GM21717 (cell line): Measurements from ENCODE around the gene DLG4.
"Not testable (repeated sequence)": the region's sequence is repeated elsewhere in the genome, so short reads cannot be mapped to it uniquely, and the experiment has no call there.

Source experiments
- ATAC-seq: cut with Tn5 transposase; IDR thresholded peaks from one replicate; pipeline ENCODE4 v1.9.1; 2021; ENCODE audit warnings: mild to moderate bottlenecking, moderate library complexity; ENCODE audit not compliant: unreplicated experiment

Gene DLG4

DNA sequence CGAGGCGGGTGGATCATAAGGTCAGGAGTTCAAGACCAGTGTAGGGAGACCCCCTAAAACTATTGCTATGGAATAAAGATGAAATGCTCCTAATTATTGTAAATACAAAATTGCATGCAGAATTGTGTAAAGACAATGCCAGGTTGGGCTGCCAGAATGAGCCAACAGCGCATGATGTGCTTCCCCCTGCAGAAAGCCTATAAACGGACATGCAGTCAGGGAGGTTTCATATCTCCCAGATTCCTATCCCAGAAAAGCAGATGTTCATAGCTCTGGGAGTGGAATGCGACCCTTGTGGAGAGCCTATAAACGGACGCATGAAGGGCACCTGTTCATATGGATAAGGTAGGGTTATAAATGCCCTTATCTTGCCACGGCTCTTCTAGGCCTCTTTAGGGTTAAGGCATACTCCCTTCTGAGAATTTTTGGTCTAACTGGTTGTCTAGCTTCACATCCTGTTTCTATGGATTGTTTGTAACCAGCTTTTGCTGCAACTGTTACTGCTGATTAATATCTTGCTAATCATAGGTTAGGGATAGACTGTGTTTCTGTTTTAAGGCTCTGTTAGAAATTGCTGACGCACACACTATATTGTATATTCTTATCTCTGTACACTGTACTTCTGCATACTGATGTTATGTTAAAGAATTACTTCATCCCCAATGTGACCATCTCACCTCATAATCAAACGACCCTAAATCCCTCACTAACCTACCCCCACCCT is 50.6 kb downstream of the DLG4 start:
- not testable (repeated sequence) for ATAC-seq

DNA sequence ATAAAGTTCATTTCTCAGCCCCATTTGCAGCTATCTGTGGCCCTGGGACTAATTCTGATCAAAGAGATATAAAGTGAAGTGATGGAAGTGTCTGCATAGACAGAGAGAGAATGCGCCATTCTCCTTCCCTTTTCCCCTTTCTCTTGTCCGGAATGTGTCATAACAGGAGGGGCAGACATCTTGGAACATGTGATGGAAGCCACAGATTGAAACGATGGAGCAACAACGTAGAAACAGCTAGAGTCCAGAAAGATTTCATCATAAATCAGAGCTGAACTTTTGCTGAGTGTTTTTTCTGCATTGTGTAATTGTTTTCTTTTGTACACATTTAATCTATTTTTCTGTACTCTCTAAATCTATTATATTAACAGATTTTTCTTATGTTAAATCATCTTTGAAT is 51.8 kb downstream of the DLG4 start:
- ATAC-seq = no peak

DNA sequence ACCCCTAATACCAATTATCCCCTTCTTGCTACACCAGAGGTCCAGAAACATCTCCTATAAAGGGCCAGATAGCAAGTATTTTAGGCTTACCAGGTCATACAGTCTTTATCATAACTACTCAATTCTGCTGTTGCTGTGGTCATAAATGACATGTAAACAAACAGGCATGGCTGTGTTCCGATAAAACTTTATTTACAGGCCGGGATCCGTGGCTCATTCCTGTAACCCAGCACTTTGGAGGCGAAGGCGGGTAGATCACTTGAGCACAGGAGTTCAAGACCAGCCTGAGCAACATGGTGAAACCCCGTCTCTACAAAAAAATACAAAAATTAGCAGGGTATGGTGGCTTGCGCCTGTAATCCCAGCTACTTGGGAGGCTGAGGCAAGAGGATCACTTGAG is 52.8 kb downstream of the DLG4 start:
- ATAC-seq = no peak

DNA sequence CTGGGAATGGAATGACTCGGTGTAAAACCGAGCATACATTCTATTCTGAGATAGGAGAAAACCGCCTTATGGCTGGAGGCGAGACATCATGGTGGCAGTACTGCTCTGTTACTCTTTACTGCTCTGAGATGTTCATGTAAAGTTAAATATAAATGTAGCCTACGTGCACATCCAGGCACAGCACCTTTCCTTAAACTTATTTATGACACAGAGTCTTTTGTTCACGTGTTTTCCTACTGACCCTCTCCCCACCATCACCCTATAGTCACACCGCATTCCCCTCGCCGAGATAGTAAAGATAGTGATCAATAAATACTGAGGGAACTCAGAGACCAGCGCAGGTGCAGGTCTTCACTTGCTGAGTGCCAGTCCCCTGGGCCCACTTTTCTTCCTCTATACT is 60.1 kb downstream of the DLG4 start:
- not testable (repeated sequence) for ATAC-seq

DNA sequence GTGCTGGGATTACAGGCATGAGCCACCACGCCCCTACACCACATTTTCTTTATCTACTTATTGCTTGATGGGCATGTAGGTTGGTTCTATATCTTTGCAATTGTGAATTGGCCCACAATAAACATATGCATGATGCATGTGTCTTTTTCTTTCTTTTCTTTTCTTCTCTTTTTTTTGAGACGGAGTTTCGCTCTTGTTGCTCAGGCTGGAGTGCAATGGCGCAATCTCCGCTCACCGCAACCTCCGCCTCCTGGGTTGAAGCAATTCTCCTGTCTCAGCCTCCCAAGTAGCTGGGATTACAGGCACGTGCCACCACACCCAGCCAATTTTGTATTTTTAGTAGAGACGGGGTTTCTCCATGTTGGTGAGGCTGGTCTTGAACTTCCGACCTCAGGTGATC is 61.2 kb downstream of the DLG4 start:
- not testable (repeated sequence) for ATAC-seq

DNA sequence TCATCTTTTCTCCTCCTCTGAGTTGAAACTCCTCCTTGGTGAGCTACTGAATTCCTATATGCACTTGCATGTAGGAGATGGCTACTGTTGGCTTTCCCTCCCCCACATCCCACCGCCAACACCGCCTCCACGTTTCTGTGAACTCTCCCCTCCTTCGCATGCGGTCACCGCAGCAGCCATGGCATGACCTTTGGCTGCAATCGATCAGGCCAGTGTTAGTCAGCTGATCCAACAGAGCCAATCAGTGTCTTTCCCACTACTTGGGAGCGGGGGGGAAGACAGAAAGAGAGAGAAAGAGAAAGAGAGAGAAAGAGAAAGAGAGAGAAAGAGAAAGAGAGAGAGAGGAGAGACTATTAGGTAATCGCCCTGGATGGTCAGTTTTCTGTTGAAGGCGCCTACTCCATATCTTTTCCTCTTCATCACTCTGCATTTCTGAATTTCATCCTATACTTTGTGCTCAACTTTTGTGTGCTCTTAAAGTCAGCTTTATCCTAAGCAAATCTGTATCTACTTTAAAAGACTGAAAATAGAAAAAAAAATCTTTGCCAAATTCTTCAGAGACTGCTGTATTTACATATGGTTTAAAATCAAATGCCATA is 63.2 kb downstream of the DLG4 start:
- no peak for ATAC-seq

DNA sequence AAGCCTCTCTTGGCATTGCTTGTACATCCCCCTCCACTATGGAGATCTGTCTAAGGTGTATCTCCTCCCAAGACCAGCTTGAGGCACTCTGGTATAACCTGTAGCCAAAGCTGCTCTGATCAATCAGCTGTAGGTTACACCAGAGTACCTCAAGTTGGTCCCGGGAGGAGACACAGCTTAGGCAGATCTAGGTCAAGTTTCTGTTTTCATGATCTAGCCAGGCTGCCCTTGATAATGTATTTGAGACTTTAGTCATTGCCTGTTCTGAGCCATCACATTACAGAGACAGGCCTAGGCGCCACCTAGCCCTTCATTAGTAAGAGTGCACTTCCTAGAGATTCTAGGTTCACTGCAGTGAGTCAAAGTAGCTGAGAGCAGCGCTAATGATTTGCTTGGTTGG is 71.9 kb downstream of the DLG4 start:
- no peak for ATAC-seq

DNA sequence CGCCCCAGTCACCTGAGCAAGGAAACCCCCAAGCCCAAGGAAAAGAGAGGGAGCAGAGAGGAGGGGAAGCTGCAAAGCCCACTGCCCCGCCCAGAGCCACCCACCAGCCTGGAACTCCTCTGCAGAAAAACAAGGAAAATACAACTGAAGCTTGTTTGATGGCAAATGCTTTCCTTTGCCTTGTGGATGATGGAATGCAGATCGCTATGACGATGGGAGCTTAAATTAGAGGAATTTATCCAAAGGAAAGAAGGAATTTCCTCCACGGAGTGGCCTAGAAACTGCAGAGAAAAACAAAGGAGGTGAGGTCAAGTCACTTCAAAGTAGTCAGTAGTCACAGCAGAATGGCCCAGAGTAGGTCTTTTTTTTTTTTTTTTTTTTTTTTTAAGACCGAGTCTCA is 73.5 kb downstream of the DLG4 start:
- no peak for ATAC-seq

DNA sequence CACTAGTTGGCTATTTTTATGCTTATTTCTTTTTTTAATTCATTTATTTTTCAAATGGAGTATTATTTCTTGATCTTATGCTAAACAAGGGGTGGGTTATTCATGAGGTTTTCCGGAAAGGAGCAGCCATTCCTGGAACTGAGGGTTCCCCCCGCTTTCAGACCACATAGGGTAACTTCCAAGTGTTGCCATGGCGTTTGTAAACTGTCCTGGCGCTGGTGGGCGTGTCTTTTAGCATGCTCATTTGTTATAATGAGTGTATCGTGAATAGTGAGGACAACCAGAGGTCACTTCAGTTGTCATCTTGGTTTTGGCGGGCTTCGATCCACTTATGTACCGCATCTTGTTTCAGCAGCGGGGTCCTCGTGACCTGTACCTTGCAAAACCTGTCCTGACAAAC is 75.4 kb downstream of the DLG4 start:
- ATAC-seq = no peak

DNA sequence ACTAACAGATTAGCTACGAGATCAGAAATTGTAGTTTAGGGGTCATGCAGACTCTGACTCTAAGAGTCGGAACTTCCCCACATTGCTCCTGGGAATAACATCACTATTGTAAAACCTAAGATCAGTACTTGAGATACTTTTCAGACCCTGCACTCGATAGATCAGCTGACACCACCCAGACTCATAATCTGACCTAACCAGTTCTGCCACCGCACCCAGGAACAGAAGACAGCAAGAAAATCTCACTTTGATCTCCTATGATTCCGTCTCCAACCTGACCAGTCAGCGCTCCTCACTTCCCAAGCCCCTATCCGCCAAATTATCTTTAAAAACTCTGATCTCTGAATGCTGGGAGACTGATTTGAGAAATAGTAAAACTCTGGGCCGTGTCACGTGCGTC is 77.8 kb downstream of the DLG4 start:
- ATAC-seq = no peak

DNA sequence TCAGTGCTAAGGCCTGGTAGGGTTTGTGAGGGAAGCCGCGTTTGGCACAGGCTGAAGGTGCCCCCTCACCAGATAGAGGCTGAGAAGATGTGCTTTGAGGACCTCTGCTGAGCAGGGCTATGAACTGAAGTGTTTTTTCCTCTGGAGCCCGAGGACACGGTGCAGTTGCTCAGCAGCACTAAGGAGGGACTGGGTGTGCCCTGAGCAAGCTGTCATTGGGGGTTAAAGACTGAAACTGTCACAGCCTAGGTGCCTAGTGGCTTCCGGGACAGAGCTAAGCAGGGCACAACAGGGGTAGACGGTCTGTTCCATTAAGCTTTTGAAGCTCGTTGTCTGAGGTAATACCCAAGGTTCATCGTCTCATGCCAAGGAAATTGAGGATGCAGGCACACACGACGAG is 80.2 kb downstream of the DLG4 start:
- no peak for ATAC-seq

DNA sequence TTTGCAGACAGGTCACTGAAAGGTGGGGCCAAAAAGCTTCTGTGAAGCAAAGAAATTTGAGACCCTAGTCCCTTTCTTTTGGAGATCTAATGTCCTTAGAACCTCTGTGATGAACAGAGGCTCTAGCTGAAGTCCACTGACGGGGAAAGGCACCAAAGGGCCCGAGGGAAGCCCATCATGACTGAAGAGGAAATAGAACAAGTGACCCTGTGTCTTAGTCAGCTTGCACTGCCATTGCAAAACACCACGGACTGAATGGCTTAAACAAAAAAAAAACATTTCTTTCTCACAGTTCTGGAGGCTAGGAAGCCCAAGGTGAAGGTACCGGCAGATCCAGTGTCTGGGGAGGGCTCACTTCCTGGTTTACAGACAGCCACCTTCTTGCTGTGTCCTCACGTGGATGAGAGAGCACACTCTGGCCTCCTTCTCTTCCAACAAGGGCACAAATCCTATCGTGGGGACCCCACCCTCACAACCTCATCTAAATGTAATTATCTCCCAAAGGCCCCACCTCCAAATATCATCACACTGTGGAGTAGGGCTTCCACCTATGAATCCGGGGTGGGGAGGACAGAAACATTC is 80.7 kb downstream of the DLG4 start:
- ATAC-seq = no peak

DNA sequence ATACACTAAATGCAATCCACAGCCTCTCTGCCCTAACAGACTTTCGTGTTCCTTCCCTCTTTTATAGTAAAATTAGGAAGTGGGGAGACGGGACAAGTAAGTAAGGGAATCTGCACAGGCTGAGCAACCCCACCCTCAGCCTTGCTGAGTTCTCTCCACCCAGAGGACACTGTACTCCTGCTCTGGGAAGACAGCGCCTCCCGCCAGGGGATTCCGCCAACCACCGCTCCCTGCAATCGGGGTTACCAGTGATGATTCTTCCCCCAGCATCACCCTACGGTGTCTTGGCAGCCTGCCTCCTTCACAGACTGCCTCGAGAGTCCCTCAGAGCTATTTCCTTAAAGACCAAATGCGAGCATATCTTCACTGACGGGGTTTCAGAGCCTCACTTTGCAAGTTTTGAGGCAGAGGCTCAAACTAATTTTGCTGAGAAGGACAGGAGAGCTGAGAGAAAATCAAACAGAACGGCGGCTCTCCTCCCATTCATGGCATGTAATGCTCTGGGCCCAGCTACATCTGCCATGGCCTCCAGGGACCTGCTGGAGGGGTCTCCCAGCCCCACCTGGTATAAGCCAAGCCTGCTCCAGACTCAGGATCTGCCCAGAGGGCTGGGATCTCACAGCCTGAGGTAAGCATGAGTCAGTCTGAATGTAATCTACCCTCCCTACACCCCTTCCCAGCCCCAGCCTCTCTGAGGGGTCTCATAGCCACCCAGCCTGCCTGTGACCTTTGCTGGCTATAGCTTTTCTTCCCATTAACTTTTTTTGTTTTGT is 82.3 kb downstream of the DLG4 start:
- no peak for ATAC-seq
